Parathyroid adenoma (tissue), 2 donors: ENCODE data around the gene COL4A2.

Source experiments
- H2AFZ ChIP-seq: fragments of 300-600 bp; sonication (generic); one replicate; pipeline ENCODE4 v1.7.0; 2017; ENCODE audit warnings: antibody characterized with exemption, mild to moderate bottlenecking
- H3K27ac ChIP-seq: fragments of 300-600 bp; sonication (generic); one replicate; pipeline ENCODE4 v1.7.0; 2017
- H3K27me3 ChIP-seq: fragments of 300-600 bp; sonication (generic); one replicate; pipeline ENCODE4 v1.7.0; 2017; ENCODE audit warnings: low read length; ENCODE audit not compliant: control insufficient read depth, insufficient read depth
- H3K36me3 ChIP-seq: fragments of 300-600 bp; sonication (generic); one replicate; pipeline ENCODE4 v1.7.0; 2017; ENCODE audit warnings: low read length; ENCODE audit not compliant: control insufficient read depth, insufficient read depth
- H3K4me1 ChIP-seq: fragments of 300-600 bp; sonication (generic); one replicate; pipeline ENCODE4 v1.7.0; 2017; ENCODE audit warnings: control low read depth
- H3K4me2 ChIP-seq: fragments of 300-600 bp; sonication (generic); one replicate; pipeline ENCODE4 v1.7.0; 2017; ENCODE audit warnings: low read length
- H3K4me3 ChIP-seq: fragments of 300-600 bp; sonication (generic); one replicate; pipeline ENCODE4 v1.7.0; 2017; ENCODE audit warnings: low read depth, low read length
- H3K79me2 ChIP-seq: fragments of 300-600 bp; sonication (generic); one replicate; pipeline ENCODE4 v1.7.0; 2017; ENCODE audit warnings: control low read depth
- H3K9ac ChIP-seq: fragments of 300-600 bp; sonication (generic); one replicate; pipeline ENCODE4 v1.7.0; 2017; ENCODE audit warnings: mild to moderate bottlenecking
- H3K9me3 ChIP-seq: fragments of 300-600 bp; sonication (generic); one replicate; pipeline ENCODE4 v1.7.0; 2017; ENCODE audit warnings: low read length; ENCODE audit not compliant: control insufficient read depth
- TF ChIP-seq, protein P1 (sequence below): fragments of 300-600 bp; sonication (generic); IDR thresholded peaks from one replicate; pipeline ENCODE4 v1.7.0; 2017; ENCODE audit warnings: antibody characterized with exemption, mild to moderate bottlenecking
- donor health status: primary hyperparathyroidism.

The COL4A2 gene

DNA sequence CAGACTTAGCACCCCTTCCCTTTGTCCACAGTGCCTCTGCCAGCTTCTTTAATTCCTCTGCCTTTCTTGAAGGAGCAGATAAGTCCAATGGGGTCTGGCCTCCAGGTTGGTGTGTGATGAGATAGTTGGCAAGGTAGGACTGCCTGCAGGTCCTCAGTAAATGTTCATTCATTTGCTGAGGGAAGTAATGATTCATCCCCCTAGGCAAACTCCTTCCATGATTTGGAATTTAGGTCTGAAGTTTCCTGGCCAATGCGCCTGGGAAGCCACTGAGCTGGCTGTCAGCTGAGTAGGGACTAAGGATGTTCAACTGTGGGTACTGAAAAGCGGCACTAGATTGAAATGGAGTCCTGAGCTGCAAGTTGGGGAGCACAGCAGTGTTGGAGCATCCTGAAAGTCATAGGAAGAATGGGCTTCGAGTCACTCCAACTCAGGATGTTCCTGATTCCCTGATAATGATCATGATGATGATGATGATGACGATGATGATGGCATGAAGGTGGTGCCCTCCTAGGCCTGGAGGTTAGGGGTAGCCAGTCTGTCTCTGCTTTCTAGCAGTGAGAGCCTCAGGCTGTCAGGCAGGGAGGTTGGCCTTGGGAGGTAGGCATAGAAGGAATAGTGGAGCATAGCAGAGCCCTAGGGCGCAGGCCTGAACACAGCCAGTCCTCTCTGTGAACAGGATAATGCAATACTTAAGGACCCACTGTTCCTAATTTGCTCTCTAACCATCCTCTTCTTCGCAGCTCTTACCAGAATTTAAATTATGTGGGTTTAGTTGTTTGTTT is 44.7 kb downstream of the COL4A2 start:
- no peak overlapping the region for H3K4me2 ChIP-seq
- no peak overlapping the region for H3K4me3 ChIP-seq
- no peak overlapping the region for H2AFZ ChIP-seq
- H3K9ac ChIP-seq = no peak overlapping the region
- no peaks in the 10 kb centered on the region for H3K4me1 ChIP-seq
- H3K27me3 ChIP-seq = no peaks in the 10 kb centered on the region
- H3K9me3 ChIP-seq = no peaks in the 10 kb centered on the region
- no peaks in the 10 kb centered on the region for H3K79me2 ChIP-seq
- H3K27ac ChIP-seq = no peak overlapping the region
- H3K36me3 ChIP-seq = no peaks in the 10 kb centered on the region
- TF ChIP-seq, protein P1, sequence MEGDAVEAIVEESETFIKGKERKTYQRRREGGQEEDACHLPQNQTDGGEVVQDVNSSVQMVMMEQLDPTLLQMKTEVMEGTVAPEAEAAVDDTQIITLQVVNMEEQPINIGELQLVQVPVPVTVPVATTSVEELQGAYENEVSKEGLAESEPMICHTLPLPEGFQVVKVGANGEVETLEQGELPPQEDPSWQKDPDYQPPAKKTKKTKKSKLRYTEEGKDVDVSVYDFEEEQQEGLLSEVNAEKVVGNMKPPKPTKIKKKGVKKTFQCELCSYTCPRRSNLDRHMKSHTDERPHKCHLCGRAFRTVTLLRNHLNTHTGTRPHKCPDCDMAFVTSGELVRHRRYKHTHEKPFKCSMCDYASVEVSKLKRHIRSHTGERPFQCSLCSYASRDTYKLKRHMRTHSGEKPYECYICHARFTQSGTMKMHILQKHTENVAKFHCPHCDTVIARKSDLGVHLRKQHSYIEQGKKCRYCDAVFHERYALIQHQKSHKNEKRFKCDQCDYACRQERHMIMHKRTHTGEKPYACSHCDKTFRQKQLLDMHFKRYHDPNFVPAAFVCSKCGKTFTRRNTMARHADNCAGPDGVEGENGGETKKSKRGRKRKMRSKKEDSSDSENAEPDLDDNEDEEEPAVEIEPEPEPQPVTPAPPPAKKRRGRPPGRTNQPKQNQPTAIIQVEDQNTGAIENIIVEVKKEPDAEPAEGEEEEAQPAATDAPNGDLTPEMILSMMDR = no peak

DNA sequence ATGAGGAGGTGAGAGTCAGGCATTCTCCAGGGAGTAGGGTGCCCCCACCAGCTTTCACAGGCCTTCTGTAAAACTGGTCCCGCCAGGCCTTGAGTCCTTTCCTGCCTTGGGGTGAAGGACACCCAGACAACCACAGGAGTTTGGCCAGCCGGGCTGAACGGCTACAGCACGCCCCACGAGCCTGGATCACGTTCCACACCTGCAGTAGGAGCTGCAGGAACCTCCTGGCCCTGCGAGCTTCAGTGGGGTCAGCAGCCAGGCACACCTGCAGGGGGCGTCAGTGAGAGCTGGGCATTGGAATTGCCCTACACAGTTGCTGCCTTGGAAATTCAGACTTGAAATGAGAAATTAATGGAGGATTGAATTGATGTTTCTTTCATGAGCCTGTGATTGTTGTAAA is 45.7 kb downstream of the COL4A2 start:
- no peak overlapping the region for H2AFZ ChIP-seq
- no peak overlapping the region for H3K27ac ChIP-seq
- H3K79me2 ChIP-seq = no peaks in the 10 kb centered on the region
- H3K4me1 ChIP-seq = no peaks in the 10 kb centered on the region
- no peak overlapping the region for H3K4me3 ChIP-seq
- H3K4me2 ChIP-seq = no peak overlapping the region
- TF ChIP-seq, protein P1 = no peak
- H3K9ac ChIP-seq = no peak overlapping the region
- H3K36me3 ChIP-seq = no peaks in the 10 kb centered on the region
- no peaks in the 10 kb centered on the region for H3K9me3 ChIP-seq
- no peaks in the 10 kb centered on the region for H3K27me3 ChIP-seq

DNA sequence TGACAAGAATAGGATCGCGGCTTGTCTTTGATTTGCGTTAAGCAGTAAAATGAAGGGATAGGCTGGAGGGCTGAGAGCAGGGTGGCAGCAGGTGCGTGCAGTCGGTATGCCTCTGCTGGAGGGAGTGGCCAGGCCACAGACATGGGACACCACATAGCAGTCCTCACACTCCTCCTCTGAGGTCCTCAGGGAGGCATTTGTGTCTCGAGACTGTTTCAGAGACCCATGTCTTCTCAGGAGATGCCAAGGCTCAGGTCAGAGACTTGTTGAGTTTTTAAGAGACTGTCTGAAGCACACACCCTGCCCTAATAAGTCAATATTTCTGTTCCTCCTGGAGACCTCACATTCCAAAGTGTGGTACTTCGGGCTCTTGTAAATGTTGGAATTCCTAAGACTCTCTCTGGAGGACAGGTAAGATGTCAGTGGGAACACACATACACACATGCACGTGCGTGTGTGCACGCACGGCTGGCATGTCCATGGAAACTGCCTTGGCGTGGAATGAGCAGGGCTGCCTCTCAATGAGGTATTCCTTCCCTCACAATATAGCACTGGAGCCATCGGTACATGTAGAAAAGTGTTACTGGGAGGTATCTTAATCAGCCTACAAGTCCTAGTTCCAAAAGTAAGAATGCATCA is 46.4 kb downstream of the COL4A2 start:
- Histone ChIP-seq H2AFZ (no peak overlapping the region), H3K4me1 (no peaks in the 10 kb centered on the region), H3K9ac (no peak overlapping the region), H3K36me3 (no peaks in the 10 kb centered on the region), H3K9me3 (no peaks in the 10 kb centered on the region), H3K79me2 (no peaks in the 10 kb centered on the region), H3K27me3 (no peaks in the 10 kb centered on the region), H3K27ac (no peak overlapping the region), H3K4me2 (no peak overlapping the region), H3K4me3 (no peak overlapping the region)
- TF ChIP-seq, protein P1 = no peak

DNA sequence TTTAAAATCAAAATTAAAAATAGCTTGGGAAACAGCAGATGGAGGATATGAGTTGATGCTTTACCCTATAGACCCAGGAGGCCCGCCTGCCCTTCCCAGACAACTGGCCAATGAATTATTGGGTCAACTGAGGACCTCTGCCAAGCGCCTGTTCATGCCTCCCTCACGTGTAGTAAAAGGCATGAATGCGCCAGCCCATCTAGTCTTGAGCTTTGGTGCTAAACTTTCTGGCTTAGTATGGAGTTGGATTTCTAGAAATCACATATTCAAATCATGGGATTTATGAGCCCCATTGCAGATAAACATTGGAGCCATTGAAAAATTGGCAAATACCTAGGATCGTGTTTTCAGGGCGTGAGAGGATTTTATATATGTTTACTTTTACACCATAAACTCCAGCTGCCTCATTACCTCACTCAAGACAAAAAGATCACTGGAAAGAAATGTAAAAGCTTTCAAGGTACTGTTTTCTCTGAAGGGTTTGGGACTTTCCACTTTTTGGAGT is 47.1 kb downstream of the COL4A2 start:
- Histone ChIP-seq H3K9me3 (no peaks in the 10 kb centered on the region), H3K4me2 (no peak overlapping the region), H3K79me2 (no peaks in the 10 kb centered on the region), H3K4me3 (no peak overlapping the region), H3K27ac (no peak overlapping the region), H3K4me1 (no peaks in the 10 kb centered on the region), H2AFZ (no peak overlapping the region), H3K27me3 (no peaks in the 10 kb centered on the region), H3K9ac (no peak overlapping the region), H3K36me3 (no peaks in the 10 kb centered on the region)
- TF ChIP-seq, protein P1 = no peak
